ENCODE results near the gene NHS.

GRCh38 chrX:17377795-17378194 is 2.8 kb downstream of the NHS start:
- TF ChIP-seq EZH2 (IDR thresholded peaks at IDR 0.05; ENCODE audit: borderline replicate concordance, low read depth, low read length, severe bottlenecking) (no peak), CTCF (IDR thresholded peaks at IDR 0.05; ENCODE audit: borderline replicate concordance, extremely low read depth, low read length, poor library complexity, severe bottlenecking) (no peak)
